K562 (cell line): Measurements from ENCODE around the gene SMIM35. TPM values are rescaled to one million over a fixed set of nuclear protein-coding genes. Genes with fewer than 3 reads are reported as not detected.
A peak's percentile ranks its signal among the peaks of the same experiment; 100 is the strongest.

Experiments
- CBX3 ChIP-seq, 2 experiments: IDR thresholded peaks; 1 replicate in 1 of 2; 2 replicates in 1 of 2; pipeline ENCODE4 v1.6.1; 2012; ENCODE audit warnings: inconsistent platforms in 2 of 2, low read length in 2 of 2, borderline replicate concordance in 1 of 2, control low read depth in 1 of 2
- CBX8 ChIP-seq: fragments of 200-600 bp; sonication (generic); IDR thresholded peaks from 2 replicates; pipeline ENCODE4 v1.6.1; 2012; ENCODE audit warnings: borderline replicate concordance, mixed run types, low read depth, mild to moderate bottlenecking, moderate library complexity, mixed read lengths, low read length, control low read depth, inconsistent platforms; ENCODE audit not compliant: poor library complexity, severe bottlenecking; ENCODE audit errors: extremely low read depth
- FOXA1 ChIP-seq: fragments of 450-650 bp; IDR thresholded peaks from 2 replicates; pipeline ENCODE4 v1.6.1; 2016; ENCODE audit warnings: mild to moderate bottlenecking, borderline replicate concordance
- FOXJ2 ChIP-seq: fragments of 200-800 bp; sonication (Bioruptor generic); IDR thresholded peaks from 2 replicates; pipeline ENCODE4 v1.6.1; 2016; ENCODE audit warnings: missing genetic modification characterization, missing compliant biosample characterization
- ILK ChIP-seq: fragments of 450-650 bp; IDR thresholded peaks from 2 replicates; pipeline ENCODE4 v1.6.1; 2016; ENCODE audit warnings: missing genetic modification characterization, low read depth, mild to moderate bottlenecking, missing compliant biosample characterization, moderate library complexity, borderline replicate concordance
- L3MBTL2 ChIP-seq: fragments of 450-650 bp; IDR thresholded peaks from 2 replicates; pipeline ENCODE4 v1.6.1; 2016; ENCODE audit warnings: mild to moderate bottlenecking, moderate library complexity
- MTA2 ChIP-seq: fragments of 450-650 bp; IDR thresholded peaks from 2 replicates; pipeline ENCODE4 v1.6.1; 2016; ENCODE audit warnings: low read depth
- NONO ChIP-seq, 2 experiments: fragments of 200-400 bp in 1 of 2; fragments of 450-650 bp in 1 of 2; formaldehyde crosslinking in 1 of 2; IDR thresholded peaks; 2 replicates each; pipeline ENCODE4 v1.6.1; 2017; ENCODE audit warnings: low read depth in 2 of 2, mild to moderate bottlenecking in 2 of 2, moderate library complexity in 2 of 2, low read length in 1 of 2
- NR1H2 ChIP-seq: sonication (generic); formaldehyde crosslinking; IDR thresholded peaks from 2 replicates; pipeline ENCODE4 v1.4.0; 2020; ENCODE audit warnings: mild to moderate bottlenecking, missing genetic modification reagents
- SMARCE1 ChIP-seq: fragments of 450-650 bp; IDR thresholded peaks from 2 replicates; pipeline ENCODE4 v1.7.1; 2016; ENCODE audit warnings: mild to moderate bottlenecking
- WHSC1 ChIP-seq: IDR thresholded peaks from one replicate; pipeline ENCODE4 v1.6.1; 2012; ENCODE audit warnings: low read length, control low read depth, inconsistent platforms
- ZBTB7A ChIP-seq: IDR thresholded peaks from 2 replicates; pipeline ENCODE4 v1.6.1; 2011; ENCODE audit warnings: low read depth, mild to moderate bottlenecking, low read length, moderate library complexity, borderline replicate concordance; ENCODE audit not compliant: control insufficient read depth
- ZNF592 ChIP-seq: fragments of 450-650 bp; IDR thresholded peaks from 2 replicates; pipeline ENCODE4 v1.6.1; 2017; ENCODE audit warnings: antibody characterized with exemption, mild to moderate bottlenecking
- ZNF76 ChIP-seq: fragments of 250-450 bp; sonication (Bioruptor Pico); IDR thresholded peaks from 2 replicates; pipeline ENCODE4 v1.4.0; 2020; ENCODE audit warnings: mild to moderate bottlenecking, moderate library complexity, borderline replicate concordance
- ZSCAN29 ChIP-seq: fragments of 450-650 bp; IDR thresholded peaks from 2 replicates; pipeline ENCODE4 v1.6.1; 2017
- polyA plus RNA-seq, 8 experiments: library from polyadenylated mRNA; depleted of rRNA in 4 of 8; stranded (reverse) in 5 of 8; unstranded in 3 of 8; fragments of >200 nt; fragmentation: Nextera tagmentation in 2 of 8; fragmentation: Illumina TruSeq in 1 of 8; extraction: Ambion mirVana in 2 of 8; extraction: Trizol in 1 of 8; gene quantifications; 2 replicates each; pipeline versions ENCODE4 v1.2.1 to v1.2.3, GENCODE V29; 2011 to 2014; ENCODE audit warnings: inconsistent platforms in 1 of 8, missing spikeins in 1 of 8
- total RNA-seq, 7 experiments: library from RNA; depleted of rRNA in 6 of 7; stranded (reverse); fragments of >200 nt in 6 of 7; fragmentation: Illumina TruSeq in 2 of 7; extraction: Trizol in 2 of 7; gene quantifications; 2 replicates each; pipeline versions ENCODE4 v1.2.1 to v1.2.3, GENCODE V29; 2011 to 2021; ENCODE audit warnings: low replicate concordance in 1 of 7
- TF ChIP-seq, protein P1 (sequence below): fragments of 250-450 bp; sonication (Bioruptor Pico); IDR thresholded peaks from 2 replicates; pipeline ENCODE4 v1.9.0; 2021; ENCODE audit warnings: mild to moderate bottlenecking
- TF ChIP-seq, protein P2 (sequence below): sonication (generic); formaldehyde crosslinking; IDR thresholded peaks from 2 replicates; pipeline ENCODE4 v1.8.0; 2023; ENCODE audit warnings: mild to moderate bottlenecking, missing genetic modification reagents
- TF ChIP-seq, protein P3 (sequence below): fragments of 450-650 bp; IDR thresholded peaks from 2 replicates; pipeline ENCODE4 v1.6.1; 2017; ENCODE audit warnings: mild to moderate bottlenecking, moderate library complexity

Gene SMIM35
- total and polyA plus RNA-seq, 9 of the 15 experiments (the other 6 are each of a cell fraction or from before 2014, with no cell fraction given) = 0.03 TPM; not detected in 7

- TF ChIP-seq CBX3 (IDR thresholded peaks at IDR 0.05; ENCODE audit: borderline replicate concordance in 1 of 2, low read length in 2 of 2) (no peak), ILK (no peak), NONO (IDR thresholded peaks at IDR 0.05; ENCODE audit: low read depth in 2 of 2, low read length in 1 of 2) (no peak), ZBTB7A (peak; percentile 44; the same call in 1 of the 2 replicates), SMARCE1 (0 out of 2 replicates have a peak, but pooled peaks have one; percentile 21), ZNF592 (no peak), WHSC1 (no peak), FOXJ2 (tag) (no peak), ZNF76 (no peak), CBX8 (no peak), NR1H2 (CRISPR knock-in tag) (no peak), FOXA1 (no peak), L3MBTL2 (peak; percentile 43; the same call in 1 of the 2 replicates), MTA2 (no peak), ZSCAN29 (no peak)
- TF ChIP-seq, protein P1, sequence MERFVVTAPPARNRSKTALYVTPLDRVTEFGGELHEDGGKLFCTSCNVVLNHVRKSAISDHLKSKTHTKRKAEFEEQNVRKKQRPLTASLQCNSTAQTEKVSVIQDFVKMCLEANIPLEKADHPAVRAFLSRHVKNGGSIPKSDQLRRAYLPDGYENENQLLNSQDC = no peak
- TF ChIP-seq, protein P2, sequence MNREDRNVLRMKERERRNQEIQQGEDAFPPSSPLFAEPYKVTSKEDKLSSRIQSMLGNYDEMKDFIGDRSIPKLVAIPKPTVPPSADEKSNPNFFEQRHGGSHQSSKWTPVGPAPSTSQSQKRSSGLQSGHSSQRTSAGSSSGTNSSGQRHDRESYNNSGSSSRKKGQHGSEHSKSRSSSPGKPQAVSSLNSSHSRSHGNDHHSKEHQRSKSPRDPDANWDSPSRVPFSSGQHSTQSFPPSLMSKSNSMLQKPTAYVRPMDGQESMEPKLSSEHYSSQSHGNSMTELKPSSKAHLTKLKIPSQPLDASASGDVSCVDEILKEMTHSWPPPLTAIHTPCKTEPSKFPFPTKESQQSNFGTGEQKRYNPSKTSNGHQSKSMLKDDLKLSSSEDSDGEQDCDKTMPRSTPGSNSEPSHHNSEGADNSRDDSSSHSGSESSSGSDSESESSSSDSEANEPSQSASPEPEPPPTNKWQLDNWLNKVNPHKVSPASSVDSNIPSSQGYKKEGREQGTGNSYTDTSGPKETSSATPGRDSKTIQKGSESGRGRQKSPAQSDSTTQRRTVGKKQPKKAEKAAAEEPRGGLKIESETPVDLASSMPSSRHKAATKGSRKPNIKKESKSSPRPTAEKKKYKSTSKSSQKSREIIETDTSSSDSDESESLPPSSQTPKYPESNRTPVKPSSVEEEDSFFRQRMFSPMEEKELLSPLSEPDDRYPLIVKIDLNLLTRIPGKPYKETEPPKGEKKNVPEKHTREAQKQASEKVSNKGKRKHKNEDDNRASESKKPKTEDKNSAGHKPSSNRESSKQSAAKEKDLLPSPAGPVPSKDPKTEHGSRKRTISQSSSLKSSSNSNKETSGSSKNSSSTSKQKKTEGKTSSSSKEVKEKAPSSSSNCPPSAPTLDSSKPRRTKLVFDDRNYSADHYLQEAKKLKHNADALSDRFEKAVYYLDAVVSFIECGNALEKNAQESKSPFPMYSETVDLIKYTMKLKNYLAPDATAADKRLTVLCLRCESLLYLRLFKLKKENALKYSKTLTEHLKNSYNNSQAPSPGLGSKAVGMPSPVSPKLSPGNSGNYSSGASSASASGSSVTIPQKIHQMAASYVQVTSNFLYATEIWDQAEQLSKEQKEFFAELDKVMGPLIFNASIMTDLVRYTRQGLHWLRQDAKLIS (CRISPR knock-in tag) = no peak
- TF ChIP-seq, protein P3, sequence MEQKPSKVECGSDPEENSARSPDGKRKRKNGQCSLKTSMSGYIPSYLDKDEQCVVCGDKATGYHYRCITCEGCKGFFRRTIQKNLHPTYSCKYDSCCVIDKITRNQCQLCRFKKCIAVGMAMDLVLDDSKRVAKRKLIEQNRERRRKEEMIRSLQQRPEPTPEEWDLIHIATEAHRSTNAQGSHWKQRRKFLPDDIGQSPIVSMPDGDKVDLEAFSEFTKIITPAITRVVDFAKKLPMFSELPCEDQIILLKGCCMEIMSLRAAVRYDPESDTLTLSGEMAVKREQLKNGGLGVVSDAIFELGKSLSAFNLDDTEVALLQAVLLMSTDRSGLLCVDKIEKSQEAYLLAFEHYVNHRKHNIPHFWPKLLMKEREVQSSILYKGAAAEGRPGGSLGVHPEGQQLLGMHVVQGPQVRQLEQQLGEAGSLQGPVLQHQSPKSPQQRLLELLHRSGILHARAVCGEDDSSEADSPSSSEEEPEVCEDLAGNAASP = no peak
Measured at GRCh38 chr11:118082880-118083552, 3.7 kb downstream of the SMIM35 start (continued).
